ENCODE data around the gene CLIC2.

Gene CLIC2

GRCh38 chrX:155251391-155251790 lies 83.0 kb downstream of the CLIC2 start:
- no peaks in the 10 kb centered on the region for H3K4me1 ChIP-seq
- no peak overlapping the region for H3K4me2 ChIP-seq (ENCODE audit: low read length)
- H3K36me3 ChIP-seq (ENCODE audit: control insufficient read depth, insufficient read depth, low read length), result no peaks in the 10 kb centered on the region
- no peak overlapping the region for H3K27ac ChIP-seq
- no peaks in the 10 kb centered on the region for H3K27me3 ChIP-seq (ENCODE audit: control insufficient read depth, insufficient read depth, low read length)
- no peaks in the 10 kb centered on the region for H3K9me3 ChIP-seq (ENCODE audit: control insufficient read depth, low read length)
- no peak overlapping the region for H2AFZ ChIP-seq
- H3K79me2 ChIP-seq, result no peaks in the 10 kb centered on the region
- no peak overlapping the region for H3K4me3 ChIP-seq (ENCODE audit: low read depth, low read length)
- H3K9ac ChIP-seq, result no peak overlapping the region
- no peak for TF ChIP-seq CTCF (IDR thresholded peaks at IDR 0.05)

- Histone ChIP-seq H3K9ac (no peak overlapping the region), H3K9me3 (ENCODE audit: control insufficient read depth, low read length) (no peaks in the 10 kb centered on the region), H3K36me3 (ENCODE audit: control insufficient read depth, insufficient read depth, low read length) (no peaks in the 10 kb centered on the region), H3K79me2 (no peaks in the 10 kb centered on the region), H3K4me3 (ENCODE audit: low read depth, low read length) (no peak overlapping the region), H3K4me2 (ENCODE audit: low read length) (no peak overlapping the region), H3K4me1 (no peaks in the 10 kb centered on the region), H3K27ac (no peak overlapping the region), H2AFZ (no peak overlapping the region), H3K27me3 (ENCODE audit: control insufficient read depth, insufficient read depth, low read length) (no peaks in the 10 kb centered on the region)
- TF ChIP-seq CTCF (IDR thresholded peaks at IDR 0.05), result no peak
Observed at GRCh38 chrX:155247497-155247896, 86.9 kb downstream of the CLIC2 start.

GRCh38 chrX:155246748-155247147 lies 87.7 kb downstream of the CLIC2 start:
- Histone ChIP-seq H3K36me3 (ENCODE audit: control insufficient read depth, insufficient read depth, low read length) (no peaks in the 10 kb centered on the region), H3K27me3 (ENCODE audit: control insufficient read depth, insufficient read depth, low read length) (no peaks in the 10 kb centered on the region), H3K4me2 (ENCODE audit: low read length) (no peak overlapping the region), H3K9ac (no peak overlapping the region), H3K79me2 (no peaks in the 10 kb centered on the region), H3K9me3 (ENCODE audit: control insufficient read depth, low read length) (no peaks in the 10 kb centered on the region), H3K4me1 (no peaks in the 10 kb centered on the region), H3K4me3 (ENCODE audit: low read depth, low read length) (no peak overlapping the region), H3K27ac (no peak overlapping the region), H2AFZ (no peak overlapping the region)
- no peak for TF ChIP-seq CTCF (IDR thresholded peaks at IDR 0.05)

- no peaks in the 10 kb centered on the region for H3K27me3 ChIP-seq (ENCODE audit: control insufficient read depth, insufficient read depth, low read length)
- no peak overlapping the region for H3K27ac ChIP-seq
- TF ChIP-seq CTCF (IDR thresholded peaks at IDR 0.05), result no peak
Observed at GRCh38 chrX:155242300-155242699, 92.1 kb downstream of the CLIC2 start.

GRCh38 chrX:155237719-155238118 lies 96.7 kb downstream of the CLIC2 start:
- TF ChIP-seq CTCF (IDR thresholded peaks at IDR 0.05), result no peak
- Histone ChIP-seq H3K9me3 (ENCODE audit: control insufficient read depth, low read length) (no peaks in the 10 kb centered on the region), H3K4me1 (no peaks in the 10 kb centered on the region), H3K79me2 (no peaks in the 10 kb centered on the region), H2AFZ (no peak overlapping the region), H3K27me3 (ENCODE audit: control insufficient read depth, insufficient read depth, low read length) (no peaks in the 10 kb centered on the region), H3K27ac (no peak overlapping the region), H3K4me3 (ENCODE audit: low read depth, low read length) (no peak overlapping the region), H3K9ac (no peak overlapping the region), H3K36me3 (ENCODE audit: control insufficient read depth, insufficient read depth, low read length) (no peaks in the 10 kb centered on the region), H3K4me2 (ENCODE audit: low read length) (no peak overlapping the region)

More at GRCh38 chrX:155242300-155242699, 92.1 kb downstream of the CLIC2 start:
- no peak overlapping the region for H2AFZ ChIP-seq
- no peaks in the 10 kb centered on the region for H3K79me2 ChIP-seq
- no peak overlapping the region for H3K4me2 ChIP-seq (ENCODE audit: low read length)
- H3K9ac ChIP-seq, result no peak overlapping the region
- no peaks in the 10 kb centered on the region for H3K36me3 ChIP-seq (ENCODE audit: control insufficient read depth, insufficient read depth, low read length)
- no peaks in the 10 kb centered on the region for H3K4me1 ChIP-seq
- H3K9me3 ChIP-seq (ENCODE audit: control insufficient read depth, low read length), result no peaks in the 10 kb centered on the region
- no peak overlapping the region for H3K4me3 ChIP-seq (ENCODE audit: low read depth, low read length)

All from parathyroid adenoma (tissue), 2 donors.